Nucleus accumbens (tissue), 56 donors: ENCODE measurements around the gene PHTF1.
"Not testable (repeated sequence)": the region's sequence is repeated elsewhere in the genome, so short reads cannot be mapped to it uniquely, and the experiment has no call there.

Experiments
- DNase-seq, 56 donors: peaks; one replicate each; lab custom pipeline; 2025; lab: John Stamatoyannopoulos, UW

Gene PHTF1

DNA sequence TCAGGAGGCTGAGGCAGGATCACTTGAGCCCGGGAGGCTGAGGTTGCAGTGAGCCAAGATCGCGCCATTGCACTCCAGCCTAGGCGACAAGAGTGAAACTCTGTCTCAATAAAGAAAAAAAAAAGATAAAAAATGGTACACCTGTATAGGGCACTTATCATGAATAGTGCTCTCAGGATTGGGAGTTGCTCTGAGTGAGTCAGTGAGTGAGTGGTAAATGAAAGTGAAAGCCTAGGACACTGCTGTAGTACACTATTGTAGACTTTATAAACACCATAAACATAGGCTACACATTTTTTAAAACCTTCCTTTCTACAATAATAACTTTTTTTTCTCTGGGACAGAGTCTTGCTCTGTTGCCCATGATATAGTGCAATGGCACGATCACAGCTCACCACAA, 16.8 kb downstream of the PHTF1 start:
- DNase-seq, result no peak

GRCh38 chr1:113734357-113735055, 24.8 kb downstream of the PHTF1 start:
- no peak for DNase-seq

GRCh38 chr1:113732802-113733201, 26.5 kb downstream of the PHTF1 start:
- peak in 1 of 56 donors; percentile 18 for DNase-seq

GRCh38 chr1:113721010-113721409, 38.3 kb downstream of the PHTF1 start:
- no peak for DNase-seq

- DNase-seq, result not testable (repeated sequence)
These were observed 40.7 kb downstream of the PHTF1 start for GRCh38 chr1:113718621-113719020.

- not testable (repeated sequence) for DNase-seq
These were observed 41.8 kb downstream of the PHTF1 start for GRCh38 chr1:113717506-113717905.

GRCh38 chr1:113714606-113715269, 44.5 kb downstream of the PHTF1 start:
- no peak for DNase-seq

GRCh38 chr1:113701429-113701828, 57.9 kb downstream of the PHTF1 start:
- no peak for DNase-seq

DNA sequence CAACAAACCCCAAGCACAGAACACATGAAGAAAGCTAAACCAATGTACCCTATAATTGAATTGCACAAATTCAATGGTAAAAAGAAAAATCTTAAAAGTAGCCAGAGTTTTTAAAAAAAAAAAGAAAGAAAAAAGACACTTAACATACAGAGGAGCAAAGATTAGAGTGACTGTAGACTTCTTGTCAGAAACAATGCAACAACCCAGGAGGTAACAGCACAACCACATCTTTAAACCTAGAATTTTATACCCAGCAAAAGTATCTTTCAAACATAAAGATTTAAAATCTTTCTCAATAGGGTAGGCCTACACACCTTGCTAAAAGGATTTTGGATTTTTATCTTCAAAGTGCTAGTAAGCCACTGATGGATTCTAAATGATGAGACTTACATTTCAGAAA, 64.4 kb downstream of the PHTF1 start:
- no peak for DNase-seq

GRCh38 chr1:113692824-113693431, 66.4 kb downstream of the PHTF1 start:
- DNase-seq, result no peak

- DNase-seq, result no peak
These were observed 66.9 kb downstream of the PHTF1 start for GRCh38 chr1:113692342-113692741.

DNA sequence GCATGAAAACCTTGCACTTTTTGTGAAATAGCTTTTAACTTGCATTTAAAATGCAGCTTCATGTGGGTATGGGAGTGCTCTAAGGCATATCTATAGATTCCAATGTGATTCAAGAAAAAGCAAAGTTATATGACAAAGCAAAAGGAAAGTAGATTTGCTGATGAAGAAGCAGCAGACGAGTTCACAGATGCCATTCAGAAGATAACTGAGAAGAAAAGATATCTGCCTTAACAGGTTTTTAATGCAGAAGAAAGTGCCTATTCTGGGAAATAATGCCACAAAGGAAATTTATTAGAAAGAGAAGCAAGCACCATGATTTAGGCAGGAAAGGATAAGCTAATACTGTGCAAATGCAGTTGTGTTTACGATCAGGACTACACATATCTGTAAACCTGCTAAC, 68.1 kb downstream of the PHTF1 start:
- no peak for DNase-seq

GRCh38 chr1:113686891-113687618, 72.2 kb downstream of the PHTF1 start:
- no peak for DNase-seq

DNA sequence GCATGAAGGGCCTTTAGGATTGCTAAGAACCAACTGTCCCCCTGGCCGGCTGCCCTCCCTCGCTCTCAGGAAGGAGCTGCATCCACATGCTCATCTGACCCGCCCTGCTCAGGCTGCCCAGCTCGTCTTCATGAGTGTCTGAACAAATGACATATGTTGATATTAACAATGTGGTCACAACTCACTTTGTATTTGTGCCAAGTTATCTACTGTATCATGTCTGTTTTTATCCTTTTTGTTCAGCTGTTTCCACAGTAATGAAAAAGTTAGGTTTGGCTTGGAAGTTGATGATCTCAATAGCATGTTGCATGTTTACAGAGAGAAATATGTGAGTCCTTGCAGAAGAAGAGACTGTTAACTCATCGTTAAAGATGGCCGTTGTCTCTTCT, 75.1 kb downstream of the PHTF1 start:
- no peak for DNase-seq

- no peak for DNase-seq
These were observed 75.7 kb downstream of the PHTF1 start for GRCh38 chr1:113683384-113684152.

DNA sequence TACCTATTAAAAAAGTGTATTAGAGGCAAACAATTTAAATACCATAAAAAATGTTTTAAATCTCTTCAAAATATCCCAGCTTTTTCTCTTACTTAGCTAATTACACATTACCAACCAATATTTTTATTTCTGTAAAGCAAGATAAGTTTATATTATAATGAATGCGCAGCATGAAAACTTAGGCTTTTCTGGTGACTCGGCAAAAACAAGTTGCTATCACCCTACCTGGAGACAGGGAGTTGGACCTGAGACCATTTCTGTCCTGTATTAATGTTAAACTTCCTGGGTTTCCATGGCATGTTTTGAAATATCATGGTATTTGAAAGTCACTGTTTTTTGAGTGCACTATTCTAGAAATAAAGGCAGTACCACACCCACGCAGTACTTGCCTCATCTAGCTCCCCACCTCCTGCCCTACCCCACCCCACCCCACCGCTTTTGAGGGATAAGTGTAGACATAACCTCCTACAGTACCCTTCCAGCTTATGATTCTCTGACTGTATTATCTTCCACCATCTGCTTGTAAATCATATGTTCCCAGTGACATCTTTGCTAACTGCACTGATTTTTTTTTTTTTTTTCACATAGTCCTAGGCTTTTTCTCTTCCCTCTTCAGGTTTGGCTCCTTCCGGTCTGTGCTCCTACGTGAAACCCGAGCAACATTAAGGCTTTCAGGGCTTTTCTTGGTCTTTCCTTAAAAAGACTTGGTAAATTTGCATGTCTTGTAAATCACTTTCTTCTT, 77.5 kb downstream of the PHTF1 start:
- peak in 21 of 56 donors; percentile 2 to 71 (median 22) for DNase-seq

- DNase-seq, result no peak
These were observed 81.2 kb downstream of the PHTF1 start for GRCh38 chr1:113678159-113678469.

- no peak for DNase-seq
These were observed 81.8 kb downstream of the PHTF1 start for GRCh38 chr1:113677250-113678158.

DNA sequence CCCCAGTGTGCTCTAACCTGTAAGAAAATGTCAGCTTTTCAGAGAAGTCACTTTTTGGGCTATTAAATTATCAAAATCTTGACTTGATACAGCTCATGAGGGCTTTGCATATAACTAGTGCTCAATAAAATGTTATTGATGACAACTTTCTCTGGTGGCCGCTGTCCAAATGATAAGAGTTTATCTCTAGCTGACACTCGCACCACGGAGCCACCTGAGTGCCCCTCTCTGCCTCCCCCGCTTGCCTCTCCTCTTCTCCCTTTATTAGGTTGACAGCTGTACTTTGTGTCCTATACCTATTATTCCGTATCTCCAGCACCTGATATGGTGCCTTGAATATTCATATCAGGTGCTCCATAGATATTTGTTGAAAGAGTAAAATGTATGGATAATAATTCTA, 82.8 kb downstream of the PHTF1 start:
- no peak for DNase-seq
